ENCODE data around the gene DMRT3.
A peak's percentile ranks its signal among the peaks of the same experiment; 100 is the strongest.
"Not testable (repeated sequence)": the region's sequence is repeated elsewhere in the genome, so short reads cannot be mapped to it uniquely, and the experiment has no call there.

DMRT3 gene

GRCh38 chr9:998299-999110 lies 22.1 kb downstream of the DMRT3 start:
- not testable (repeated sequence) for DNase-seq (ENCODE audit: low read depth in 2 of 2)

GRCh38 chr9:1001838-1002237 lies 25.4 kb downstream of the DMRT3 start:
- no peak for DNase-seq (ENCODE audit: low read depth in 2 of 2)

GRCh38 chr9:1002678-1003077 lies 26.2 kb downstream of the DMRT3 start:
- DNase-seq (ENCODE audit: low read depth in 2 of 2): no peak

GRCh38 chr9:1005043-1005667 lies 28.7 kb downstream of the DMRT3 start:
- DNase-seq (ENCODE audit: low read depth in 2 of 2): no peak

GRCh38 chr9:1007312-1007711 lies 30.9 kb downstream of the DMRT3 start:
- no peak for DNase-seq (ENCODE audit: low read depth in 2 of 2)

GRCh38 chr9:1008216-1008615 lies 31.8 kb downstream of the DMRT3 start:
- no peak for DNase-seq (ENCODE audit: low read depth in 2 of 2)

- peak; percentile 48 to 49 for DNase-seq (ENCODE audit: low read depth in 2 of 2)
Measured at GRCh38 chr9:1009101-1009707, 32.7 kb downstream of the DMRT3 start.

DNA sequence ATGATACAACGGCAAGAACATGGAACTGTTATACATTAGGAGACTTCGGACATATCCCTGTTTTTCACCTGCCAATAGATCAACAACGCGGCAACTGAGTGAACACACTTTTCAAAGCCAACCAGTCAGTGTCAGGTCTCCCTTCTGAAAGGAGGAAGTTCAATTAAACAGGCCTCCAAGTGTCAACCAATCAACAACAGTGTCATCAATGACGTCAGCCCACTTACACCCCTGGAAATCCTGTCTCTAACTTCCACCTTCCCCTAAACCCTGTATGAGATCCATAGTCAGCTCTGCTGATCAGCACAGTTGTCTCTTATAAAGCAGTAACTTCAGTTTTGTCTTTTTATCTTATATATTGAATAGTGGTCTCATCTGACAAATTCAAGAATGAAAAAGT lies 36.6 kb downstream of the DMRT3 start:
- no peak for DNase-seq (ENCODE audit: low read depth in 2 of 2)

GRCh38 chr9:1014225-1014624 lies 37.8 kb downstream of the DMRT3 start:
- DNase-seq (ENCODE audit: low read depth in 2 of 2): no peak

- no peak for DNase-seq (ENCODE audit: low read depth in 2 of 2)
Measured at GRCh38 chr9:1014640-1015039, 38.2 kb downstream of the DMRT3 start.

DNA sequence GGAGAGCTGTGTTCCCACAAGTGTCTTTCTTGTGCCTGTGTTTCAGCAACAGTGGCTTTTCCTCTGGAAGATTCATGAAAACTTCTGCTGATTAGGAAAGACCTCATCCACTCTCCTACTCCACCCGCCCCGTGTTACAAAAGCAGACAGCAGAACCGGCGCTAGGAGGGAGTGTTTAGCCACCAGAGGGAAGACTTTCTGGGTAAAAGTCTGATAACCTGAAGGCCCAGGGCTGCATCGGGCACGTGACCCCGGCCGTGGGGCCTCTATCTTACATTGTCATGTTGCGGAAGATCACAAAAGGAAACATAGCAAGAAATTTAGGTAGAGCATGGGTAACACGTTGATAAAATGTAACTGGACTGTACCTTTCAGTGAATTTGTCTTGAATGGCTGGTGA lies 41.7 kb downstream of the DMRT3 start:
- no peak for DNase-seq (ENCODE audit: low read depth in 2 of 2)

DNA sequence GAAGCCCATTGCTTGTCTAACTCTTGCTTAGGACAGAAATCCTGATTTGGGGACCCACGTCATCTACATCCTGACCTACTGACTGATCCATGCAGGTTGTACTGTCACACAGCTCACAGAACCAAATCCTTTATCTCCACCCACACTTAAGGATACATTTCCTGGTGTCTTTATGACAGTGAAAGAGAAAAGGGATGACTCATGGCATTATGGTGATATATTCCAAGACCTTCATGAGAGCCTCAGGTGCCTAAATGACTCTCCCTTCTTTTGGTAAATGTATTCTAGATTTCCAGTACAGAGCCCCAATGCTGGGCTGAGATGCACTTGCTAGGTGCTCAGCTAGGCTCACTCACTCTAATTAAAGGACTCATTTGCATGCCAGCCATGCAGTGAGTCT lies 47.7 kb downstream of the DMRT3 start:
- DNase-seq (ENCODE audit: low read depth in 2 of 2): no peak

DNA sequence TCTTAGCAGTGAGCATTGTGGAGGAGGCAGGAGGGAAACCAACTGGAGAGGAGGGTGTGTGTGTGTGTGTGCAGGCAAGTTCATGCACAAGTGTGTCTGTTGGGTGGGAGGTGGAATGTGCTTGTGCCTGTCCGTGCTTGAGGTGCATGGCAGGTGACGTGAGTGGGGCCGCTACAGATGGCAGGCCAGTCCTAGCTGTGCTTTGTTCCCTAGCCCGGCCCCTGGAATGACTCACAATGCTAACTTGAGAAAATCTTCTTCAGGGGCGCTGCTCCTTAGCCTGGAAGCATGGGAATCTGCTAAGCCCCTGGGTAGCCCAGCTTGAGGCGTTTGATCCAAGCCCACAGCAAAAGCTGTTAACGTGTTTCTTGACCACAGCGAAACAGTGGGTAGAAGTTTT lies 48.7 kb downstream of the DMRT3 start:
- DNase-seq (ENCODE audit: low read depth in 2 of 2): no peak

GRCh38 chr9:1026219-1026618 lies 49.8 kb downstream of the DMRT3 start:
- no peak for DNase-seq (ENCODE audit: low read depth in 2 of 2)

DNA sequence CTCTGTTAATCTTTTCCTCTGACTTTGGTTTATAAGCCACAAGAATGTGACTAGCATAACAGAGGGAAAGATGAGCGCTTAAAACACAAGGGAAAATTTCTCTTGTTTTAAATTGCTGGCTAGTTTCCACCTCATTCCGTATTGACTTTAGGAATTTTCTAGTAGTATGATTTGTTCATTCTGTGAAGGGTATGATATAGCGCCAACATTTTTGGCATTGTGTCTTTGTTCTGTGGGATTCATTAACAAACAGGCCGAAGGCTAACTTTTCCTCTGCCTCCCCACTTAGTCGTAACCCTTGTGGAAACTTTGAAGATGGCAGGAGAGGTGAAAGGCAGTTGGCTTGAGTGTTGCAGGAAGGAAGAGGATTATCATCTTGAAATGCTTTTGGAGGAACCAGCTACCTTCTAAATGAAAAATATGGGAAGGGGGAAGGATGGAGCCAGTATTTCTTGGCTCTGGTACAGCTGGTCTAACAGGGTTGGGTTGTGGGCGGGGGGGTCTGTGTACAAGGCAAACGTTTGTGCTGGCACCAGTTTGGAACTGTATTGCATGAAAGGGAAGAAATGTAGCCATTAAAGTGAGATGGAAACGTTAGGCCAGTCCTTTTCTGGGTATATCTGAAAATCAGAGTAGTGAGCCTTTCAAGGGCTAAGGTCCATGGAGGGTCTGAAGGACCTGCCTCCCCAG lies 52.2 kb downstream of the DMRT3 start:
- no peak for DNase-seq (ENCODE audit: low read depth in 2 of 2)

DNA sequence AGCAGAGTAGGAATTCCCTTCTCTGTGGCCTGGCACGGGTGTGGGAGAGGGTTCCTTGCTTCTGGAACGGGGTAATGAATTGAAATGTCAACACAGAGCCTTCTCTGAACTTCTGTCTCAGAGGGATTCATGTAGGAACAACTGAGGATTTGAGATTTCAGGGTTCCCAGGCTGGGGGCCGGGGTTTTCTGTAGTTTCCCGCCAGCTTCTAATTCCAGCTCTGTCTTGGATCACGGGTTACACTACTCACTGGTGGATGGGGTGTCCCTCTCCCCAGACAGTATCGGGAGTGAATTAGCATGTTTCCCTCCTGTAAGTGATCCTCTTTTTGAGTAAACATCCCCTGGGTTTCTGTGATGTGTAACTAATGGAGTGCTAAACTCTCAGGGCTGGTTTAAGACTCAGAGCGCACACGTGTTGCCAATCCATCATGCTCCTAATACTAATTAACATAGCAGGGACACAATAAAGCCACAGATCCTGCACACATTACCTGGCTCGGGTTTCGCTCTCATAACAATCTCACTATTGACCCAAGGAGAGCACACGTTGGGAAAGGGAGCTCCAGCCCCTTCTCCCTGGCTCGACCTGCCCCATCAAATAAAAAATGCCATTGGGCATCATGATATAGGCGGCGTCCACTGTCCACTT lies 55.6 kb downstream of the DMRT3 start:
- DNase-seq (ENCODE audit: low read depth in 2 of 2): no peak

DNA sequence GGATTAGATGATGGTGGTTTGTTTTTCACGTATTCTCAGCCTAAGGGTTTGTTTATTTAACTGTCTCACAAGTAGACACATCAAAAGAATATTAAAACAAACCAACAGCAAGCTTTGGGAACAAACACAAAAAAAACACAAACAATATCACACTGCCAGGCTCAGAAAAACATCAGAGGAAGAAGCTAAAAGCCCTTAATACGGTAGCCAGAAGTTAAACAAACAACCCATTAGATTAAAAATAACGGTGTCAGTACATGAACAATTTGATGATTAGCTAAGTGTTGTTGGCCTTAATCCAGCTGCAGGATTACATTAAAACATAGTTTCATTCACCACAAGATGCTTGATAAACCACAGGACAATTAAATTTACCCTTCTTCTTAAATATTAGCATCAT lies 57.8 kb downstream of the DMRT3 start:
- no peak for DNase-seq (ENCODE audit: low read depth in 2 of 2)

- DNase-seq (ENCODE audit: low read depth in 2 of 2): no peak
Measured at GRCh38 chr9:1039589-1039988, 63.1 kb downstream of the DMRT3 start.
